Testis (tissue), 3 donors: Measurements from ENCODE around the gene CUX1. TPM values are rescaled to one million over a fixed set of nuclear protein-coding genes. Genes with fewer than 3 reads are reported as not detected.

ENCODE experiments used
- DNase-seq: peaks from one replicate; pipeline ENCODE4 v3.0.0-alpha.2; 2019
- H3K27ac ChIP-seq, 2 donors: fragments of 200-600 bp; sonication (generic); one replicate each; pipeline ENCODE4 v1.5.1; 2019
- H3K27me3 ChIP-seq: fragments of 200-600 bp; sonication (generic); one replicate; pipeline ENCODE4 v1.5.1; 2019
- H3K36me3 ChIP-seq: fragments of 200-600 bp; sonication (generic); one replicate; pipeline ENCODE4 v1.5.1; 2017; ENCODE audit warnings: low read depth; ENCODE audit errors: missing control alignments
- H3K4me1 ChIP-seq: fragments of 200-600 bp; sonication (generic); one replicate; pipeline ENCODE4 v1.5.1; 2019
- H3K4me3 ChIP-seq, 2 donors: fragments of 200-600 bp; sonication (generic); one replicate each; pipeline ENCODE4 v1.5.1; 2017 to 2019
- H3K9me3 ChIP-seq: fragments of 200-600 bp; sonication (generic); one replicate; pipeline ENCODE4 v1.5.1; 2017
- POLR2A ChIP-seq: fragments of 450-650 bp; IDR thresholded peaks from one replicate; pipeline ENCODE4 v1.6.1; 2017; ENCODE audit warnings: antibody characterized with exemption, mild to moderate bottlenecking, moderate library complexity
- WGBS, 2 donors: methylation state at CpG; one replicate each; pipeline ENCODE4 v1.1.5; 2018; 5-methylcytosine and 5-hydroxymethylcytosine counted together
- intact Hi-C: fragments of 100-400 bp; cut with DNase I; formaldehyde crosslinking; loops from one replicate; pipeline ENCODE4 v1.15.1; 2023; ENCODE audit warnings: low total_unique reads
- polyA plus RNA-seq: library from polyadenylated mRNA; stranded (reverse); fragments of 350-450 nt; fragmentation: Illumina TruSeq; extraction: RNeasy Lipid Tissue Mini Kit (QIAGEN cat#74804); gene quantifications from one replicate; pipeline ENCODE4 v1.2.3, GENCODE V29; 2014; ENCODE audit warnings: low read depth, low replicate concordance; ENCODE audit not compliant: insufficient read depth
- total RNA-seq, 2 donors: library from RNA; depleted of rRNA; stranded (reverse); fragments of >200 nt; gene quantifications; one replicate each; pipeline ENCODE4 v1.2.3, GENCODE V29; 2016
- TF ChIP-seq, protein P1 (sequence below), 3 experiments: fragments of 450-650 bp in 2 of 3; fragments of 200-600 bp in 1 of 3; sonication (generic) in 1 of 3; IDR thresholded peaks; one replicate each; pipeline ENCODE4 v1.5.1; 2016 to 2019; ENCODE audit warnings: antibody characterized with exemption in 3 of 3, mild to moderate bottlenecking in 2 of 3, moderate library complexity in 1 of 3

CUX1 gene
- total and polyA plus RNA-seq, 3 donors from 2014 or later = 30.8 to 46.3 (median 43.1) TPM

DNA sequence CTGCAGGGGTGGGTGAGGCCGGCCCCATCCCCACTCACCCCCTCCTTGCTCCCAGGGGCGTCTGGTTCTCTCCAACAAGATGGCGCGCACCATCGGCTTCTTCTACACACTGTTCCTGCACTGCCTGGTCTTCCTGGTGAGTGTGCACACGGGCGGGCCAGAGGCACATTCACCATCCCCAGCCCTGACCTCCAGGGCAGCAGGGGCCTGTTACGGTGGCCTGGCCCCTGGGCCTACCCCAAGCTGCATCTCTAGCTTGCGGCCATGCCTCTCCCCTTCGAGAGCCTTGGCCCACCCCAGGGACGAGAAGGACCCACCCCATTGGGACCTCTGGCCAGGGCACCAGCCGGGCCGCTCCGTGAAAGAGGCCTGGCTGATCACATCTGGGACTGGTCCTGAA, 464.4 kb downstream of the CUX1 start:
- WGBS, 2 donors = 95% methylated on average over 13 to 14 of the region's 14 CpGs
- Histone ChIP-seq H3K27me3 (no peaks in the 10 kb centered on the region), H3K9me3 (no peaks in the 10 kb centered on the region), H3K4me3 (no peak overlapping the region), H3K36me3 (no peaks in the 10 kb centered on the region), H3K27ac (no peak overlapping the region), H3K4me1 (peaks cover 7% of the 10 kb centered on the region)
- DNase-seq = no peak
- intact Hi-C loops = loop anchor here (5.0 kb wide), 1 partner anchor 111 kb away; no protein-coding TSS in a partner anchor
- no peak for TF ChIP-seq POLR2A
- TF ChIP-seq, protein P1, sequence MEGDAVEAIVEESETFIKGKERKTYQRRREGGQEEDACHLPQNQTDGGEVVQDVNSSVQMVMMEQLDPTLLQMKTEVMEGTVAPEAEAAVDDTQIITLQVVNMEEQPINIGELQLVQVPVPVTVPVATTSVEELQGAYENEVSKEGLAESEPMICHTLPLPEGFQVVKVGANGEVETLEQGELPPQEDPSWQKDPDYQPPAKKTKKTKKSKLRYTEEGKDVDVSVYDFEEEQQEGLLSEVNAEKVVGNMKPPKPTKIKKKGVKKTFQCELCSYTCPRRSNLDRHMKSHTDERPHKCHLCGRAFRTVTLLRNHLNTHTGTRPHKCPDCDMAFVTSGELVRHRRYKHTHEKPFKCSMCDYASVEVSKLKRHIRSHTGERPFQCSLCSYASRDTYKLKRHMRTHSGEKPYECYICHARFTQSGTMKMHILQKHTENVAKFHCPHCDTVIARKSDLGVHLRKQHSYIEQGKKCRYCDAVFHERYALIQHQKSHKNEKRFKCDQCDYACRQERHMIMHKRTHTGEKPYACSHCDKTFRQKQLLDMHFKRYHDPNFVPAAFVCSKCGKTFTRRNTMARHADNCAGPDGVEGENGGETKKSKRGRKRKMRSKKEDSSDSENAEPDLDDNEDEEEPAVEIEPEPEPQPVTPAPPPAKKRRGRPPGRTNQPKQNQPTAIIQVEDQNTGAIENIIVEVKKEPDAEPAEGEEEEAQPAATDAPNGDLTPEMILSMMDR (IDR thresholded peaks at IDR 0.05) = no peak

DNA sequence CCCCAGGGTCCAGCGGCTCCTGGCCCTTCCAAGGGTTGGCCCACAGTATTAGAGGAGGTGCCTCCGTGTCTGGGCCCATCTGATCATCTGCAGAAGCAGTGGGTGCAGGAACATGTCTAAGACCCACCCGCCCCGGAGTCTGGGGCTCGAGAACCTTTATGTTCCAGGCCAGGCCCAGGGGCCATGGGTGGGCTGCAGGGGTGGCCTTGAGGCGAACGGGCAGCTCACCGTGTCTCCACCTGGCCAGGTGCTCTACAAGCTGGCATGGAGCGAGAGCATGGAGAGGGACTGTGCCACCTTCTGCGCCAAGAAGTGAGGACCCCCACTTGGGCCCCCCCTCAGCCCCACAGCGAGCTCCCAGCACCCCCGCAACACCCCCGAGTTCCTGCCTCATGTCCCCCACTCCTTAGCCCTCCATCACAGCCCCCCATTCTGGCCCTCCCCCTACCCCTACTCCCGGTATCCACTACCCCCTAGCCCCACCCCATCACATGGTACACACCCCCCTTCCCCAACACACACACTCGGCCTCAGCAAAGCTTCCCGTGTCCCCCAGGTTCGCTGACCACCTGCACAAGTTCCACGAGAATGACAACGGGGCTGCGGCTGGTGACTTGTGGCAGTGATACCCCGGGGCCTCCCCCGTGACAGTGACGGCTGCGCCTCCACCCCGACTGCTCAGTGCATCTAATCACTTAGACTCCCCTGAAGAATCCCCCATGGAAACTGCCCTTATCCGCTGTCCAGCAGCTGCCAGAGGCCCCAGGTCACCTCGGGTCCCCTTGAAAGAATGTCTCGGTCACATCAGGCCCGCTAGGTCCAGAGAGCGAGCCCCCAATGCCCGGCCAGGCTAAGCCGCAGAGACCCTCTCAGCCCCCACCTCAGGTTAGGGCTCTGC, 465.3 kb downstream of the CUX1 start:
- Histone ChIP-seq H3K4me3 (no peak overlapping the region), H3K4me1 (peaks cover 8% of the 10 kb centered on the region), H3K9me3 (no peaks in the 10 kb centered on the region), H3K36me3 (no peaks in the 10 kb centered on the region), H3K27me3 (no peaks in the 10 kb centered on the region), H3K27ac (no peak overlapping the region)
- TF ChIP-seq, protein P1 (IDR thresholded peaks at IDR 0.05) = no peak
- no peak for TF ChIP-seq POLR2A
- 86 to 88% methylated on average over 26 to 32 of the region's 32 CpGs for WGBS, 2 donors
- DNase-seq = no peak
- intact Hi-C loops = loop anchor here (5.0 kb wide), 1 partner anchor 110 kb away; no protein-coding TSS in a partner anchor

DNA sequence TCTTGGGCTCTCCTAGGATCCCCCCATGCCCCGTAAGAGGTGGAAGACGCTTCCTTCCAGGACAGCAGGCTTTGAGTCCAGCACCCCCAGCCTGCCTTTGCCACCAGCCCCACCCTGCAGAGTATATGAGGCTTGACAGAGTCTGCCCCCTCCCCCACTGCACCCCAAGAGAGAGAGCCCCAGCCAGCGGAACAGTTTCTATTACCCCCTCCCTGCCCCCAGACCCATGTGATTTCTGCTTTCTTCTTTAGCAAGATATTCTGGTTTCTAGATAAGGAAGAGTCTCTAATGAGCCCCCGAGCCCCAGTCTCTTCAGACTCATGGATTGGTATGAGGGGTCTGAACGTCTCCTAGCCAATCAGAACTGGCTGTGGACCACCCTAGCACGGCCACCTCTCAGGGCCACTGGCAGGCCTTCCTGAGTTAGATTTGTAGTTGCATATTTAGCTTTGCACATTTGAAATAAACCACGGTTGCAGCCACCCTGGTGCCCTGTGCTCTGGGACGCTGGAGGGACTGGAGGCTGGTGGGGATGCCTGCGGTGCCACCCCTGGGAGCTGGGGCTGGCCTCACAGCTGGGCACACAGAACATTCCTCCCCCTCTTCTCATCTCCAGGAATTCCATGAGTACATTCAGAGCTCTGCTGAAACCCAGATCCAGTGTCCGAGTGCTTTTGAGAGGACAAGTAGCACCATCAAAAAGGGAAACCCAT, 466.2 kb downstream of the CUX1 start:
- H3K27ac ChIP-seq = no peak overlapping the region
- intact Hi-C loops = loop anchor here (5.0 kb wide), 1 partner anchor 109 kb away; no protein-coding TSS in a partner anchor
- H3K36me3 ChIP-seq = no peaks in the 10 kb centered on the region
- TF ChIP-seq, protein P1 (IDR thresholded peaks at IDR 0.05) = no peak
- no peak for TF ChIP-seq POLR2A
- H3K9me3 ChIP-seq = no peaks in the 10 kb centered on the region
- no peak overlapping the region for H3K4me3 ChIP-seq
- no peak for DNase-seq
- H3K27me3 ChIP-seq = no peaks in the 10 kb centered on the region
- 85 to 91% methylated on average over 8 to 10 of the region's 10 CpGs for WGBS, 2 donors
- peaks cover 13% of the 10 kb centered on the region for H3K4me1 ChIP-seq

DNA sequence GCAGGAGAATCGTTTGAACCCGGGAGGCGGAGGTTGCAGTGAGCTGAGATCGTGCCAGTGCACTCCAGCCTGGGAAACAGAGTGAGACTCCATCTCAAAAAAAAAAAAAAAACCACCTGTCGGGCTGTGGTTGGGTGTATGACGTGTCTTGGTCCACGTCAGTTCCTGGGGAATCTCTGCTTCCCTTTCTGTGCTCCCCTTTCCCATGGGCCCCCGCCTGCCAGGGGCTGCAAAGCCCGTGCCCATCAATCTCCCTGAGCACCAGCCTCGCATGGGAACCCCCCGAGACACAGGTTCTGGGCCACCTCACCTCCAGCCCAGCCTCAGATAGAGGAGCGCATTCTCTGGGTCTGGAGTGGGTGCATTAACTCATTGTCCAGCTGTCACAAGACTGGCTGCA, 467.0 kb downstream of the CUX1 start:
- no peak overlapping the region for H3K4me3 ChIP-seq
- WGBS, 2 donors = 71 to 73% methylated on average over 11 to 12 of the region's 12 CpGs
- peaks cover 13% of the 10 kb centered on the region for H3K4me1 ChIP-seq
- intact Hi-C loops = loop anchor here (5.0 kb wide), 1 partner anchor 108 kb away; no protein-coding TSS in a partner anchor
- H3K27me3 ChIP-seq = no peaks in the 10 kb centered on the region
- TF ChIP-seq, protein P1 (IDR thresholded peaks at IDR 0.05) = no peak
- no peak for TF ChIP-seq POLR2A
- DNase-seq = no peak
- no peaks in the 10 kb centered on the region for H3K36me3 ChIP-seq
- no peaks in the 10 kb centered on the region for H3K9me3 ChIP-seq
- no peak overlapping the region for H3K27ac ChIP-seq
